Measurements from ENCODE around the gene BCKDHA.

DNA sequence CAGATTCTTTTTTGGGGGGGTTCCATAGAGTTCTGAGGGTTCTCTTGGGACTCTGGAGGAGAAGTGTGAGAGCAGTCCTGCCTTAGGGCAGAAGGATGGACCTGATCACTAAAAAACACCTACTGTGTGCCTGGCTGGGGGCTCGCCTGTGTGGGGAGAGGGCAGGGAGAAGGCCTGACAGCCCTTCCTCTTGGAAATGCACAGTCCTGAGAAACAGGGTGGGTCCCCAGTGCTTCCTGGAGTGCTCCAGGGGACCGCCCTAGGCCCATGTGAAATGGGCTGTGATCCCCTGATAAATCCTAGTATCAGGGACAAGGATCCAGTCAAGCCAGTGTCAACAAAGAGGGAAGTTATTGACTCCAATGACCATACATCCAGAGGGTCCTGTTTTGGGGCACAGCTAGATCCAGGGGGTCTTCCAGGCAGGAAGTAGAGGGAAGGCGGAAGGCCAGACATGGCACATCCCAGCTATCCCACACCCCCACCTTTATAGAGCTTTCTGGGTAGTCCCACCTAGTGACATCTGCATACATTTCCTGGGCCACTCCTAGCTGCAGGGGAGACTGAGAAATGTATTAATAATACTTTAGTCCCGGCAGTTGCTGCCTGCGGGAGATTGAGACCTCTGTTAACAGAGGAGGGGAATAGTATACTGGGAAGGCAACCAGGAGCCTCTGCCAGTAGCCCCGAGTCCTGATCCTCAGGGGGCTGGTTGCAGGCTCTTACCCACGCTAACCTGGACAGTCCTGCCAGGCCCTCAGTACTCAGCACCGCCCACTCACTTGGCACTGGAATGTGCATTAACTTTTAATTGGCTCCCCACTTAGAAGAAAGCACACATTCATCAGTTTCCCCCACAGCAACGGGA is 13.7 kb downstream of the BCKDHA start:
- no peak for TF ChIP-seq EZH2 (IDR thresholded peaks at IDR 0.05)
- TF ChIP-seq, protein P1, sequence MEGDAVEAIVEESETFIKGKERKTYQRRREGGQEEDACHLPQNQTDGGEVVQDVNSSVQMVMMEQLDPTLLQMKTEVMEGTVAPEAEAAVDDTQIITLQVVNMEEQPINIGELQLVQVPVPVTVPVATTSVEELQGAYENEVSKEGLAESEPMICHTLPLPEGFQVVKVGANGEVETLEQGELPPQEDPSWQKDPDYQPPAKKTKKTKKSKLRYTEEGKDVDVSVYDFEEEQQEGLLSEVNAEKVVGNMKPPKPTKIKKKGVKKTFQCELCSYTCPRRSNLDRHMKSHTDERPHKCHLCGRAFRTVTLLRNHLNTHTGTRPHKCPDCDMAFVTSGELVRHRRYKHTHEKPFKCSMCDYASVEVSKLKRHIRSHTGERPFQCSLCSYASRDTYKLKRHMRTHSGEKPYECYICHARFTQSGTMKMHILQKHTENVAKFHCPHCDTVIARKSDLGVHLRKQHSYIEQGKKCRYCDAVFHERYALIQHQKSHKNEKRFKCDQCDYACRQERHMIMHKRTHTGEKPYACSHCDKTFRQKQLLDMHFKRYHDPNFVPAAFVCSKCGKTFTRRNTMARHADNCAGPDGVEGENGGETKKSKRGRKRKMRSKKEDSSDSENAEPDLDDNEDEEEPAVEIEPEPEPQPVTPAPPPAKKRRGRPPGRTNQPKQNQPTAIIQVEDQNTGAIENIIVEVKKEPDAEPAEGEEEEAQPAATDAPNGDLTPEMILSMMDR (IDR thresholded peaks at IDR 0.05) = no peak

Data from neural progenitor cell (in vitro differentiated cells).